Measurements from ENCODE around the gene PNKD.
A peak's percentile ranks its signal among the peaks of the same experiment; 100 is the strongest.
"Not testable (repeated sequence)": the region's sequence is repeated elsewhere in the genome, so short reads cannot be mapped to it uniquely, and the experiment has no call there.

PNKD gene

DNA sequence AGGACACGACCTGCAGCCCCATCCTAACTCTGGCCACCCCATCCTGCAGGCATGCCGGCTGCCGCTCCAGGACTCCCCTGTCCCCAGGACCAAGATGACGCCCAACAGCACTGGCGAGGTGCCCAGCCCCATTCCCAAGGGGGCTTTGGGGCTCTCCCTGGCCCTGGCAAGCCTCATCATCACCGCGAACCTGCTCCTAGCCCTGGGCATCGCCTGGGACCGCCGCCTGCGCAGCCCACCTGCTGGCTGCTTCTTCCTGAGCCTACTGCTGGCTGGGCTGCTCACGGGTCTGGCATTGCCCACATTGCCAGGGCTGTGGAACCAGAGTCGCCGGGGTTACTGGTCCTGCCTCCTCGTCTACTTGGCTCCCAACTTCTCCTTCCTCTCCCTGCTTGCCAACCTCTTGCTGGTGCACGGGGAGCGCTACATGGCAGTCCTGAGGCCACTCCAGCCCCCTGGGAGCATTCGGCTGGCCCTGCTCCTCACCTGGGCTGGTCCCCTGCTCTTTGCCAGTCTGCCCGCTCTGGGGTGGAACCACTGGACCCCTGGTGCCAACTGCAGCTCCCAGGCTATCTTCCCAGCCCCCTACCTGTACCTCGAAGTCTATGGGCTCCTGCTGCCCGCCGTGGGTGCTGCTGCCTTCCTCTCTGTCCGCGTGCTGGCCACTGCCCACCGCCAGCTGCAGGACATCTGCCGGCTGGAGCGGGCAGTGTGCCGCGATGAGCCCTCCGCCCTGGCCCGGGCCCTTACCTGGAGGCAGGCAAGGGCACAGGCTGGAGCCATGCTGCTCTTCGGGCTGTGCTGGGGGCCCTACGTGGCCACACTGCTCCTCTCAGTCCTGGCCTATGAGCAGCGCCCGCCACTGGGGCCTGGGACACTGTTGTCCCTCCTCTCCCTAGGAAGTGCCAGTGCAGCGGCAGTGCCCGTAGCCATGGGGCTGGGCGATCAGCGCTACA is 7.4 kb upstream of the PNKD start:
- peak overlapping the region in 1 of 2 donors; percentile 92 for H3K27ac Mint-ChIP-seq
- DNase-seq, result no peak

DNA sequence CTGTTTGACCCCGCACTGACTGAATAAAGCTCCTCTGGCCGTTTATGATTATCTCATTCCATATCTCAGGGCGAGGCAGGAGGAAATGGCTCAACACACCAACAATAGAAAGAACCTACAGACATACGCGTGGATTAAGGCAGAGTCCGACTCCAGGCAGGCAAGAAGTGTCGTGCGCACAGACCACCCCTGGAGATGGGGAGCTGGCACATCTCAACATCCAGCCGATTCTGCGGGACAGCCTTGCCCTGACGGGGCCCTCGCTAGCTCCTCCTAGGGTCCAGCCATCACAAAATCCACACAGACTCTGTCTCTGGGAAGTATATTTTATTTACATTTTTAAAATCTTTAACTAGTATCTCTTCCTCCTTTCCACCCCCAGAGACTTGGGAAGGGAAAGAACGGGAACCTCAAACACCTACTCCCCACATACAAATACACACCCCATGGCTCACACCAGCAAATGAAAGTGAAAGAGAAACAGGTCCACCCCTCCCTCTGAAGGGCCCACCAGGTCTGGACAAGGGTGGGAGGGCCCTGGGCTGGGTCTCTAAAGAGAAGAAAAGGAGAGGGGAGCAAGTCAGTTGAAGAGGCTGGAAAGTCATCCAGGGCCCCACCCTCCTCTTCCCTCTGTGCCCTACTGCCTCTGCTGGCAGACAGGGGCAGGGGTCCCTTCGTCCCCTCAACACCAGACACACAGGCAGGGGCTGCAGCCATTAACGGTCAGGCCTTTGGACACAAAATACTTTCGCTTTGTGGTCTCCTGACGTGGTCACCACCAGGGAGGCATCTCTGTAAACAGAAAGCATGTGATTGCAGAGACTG is 6.3 kb upstream of the PNKD start:
- Mint-ChIP-seq H3K27me3 (no peaks in the 10 kb centered on the region), H3K4me1 (peaks cover 59% of the 10 kb centered on the region), H3K27ac (peak overlapping the region; percentile 30 to 44), H3K9me3 (no peaks in the 10 kb centered on the region), H3K4me3 (no peak overlapping the region)
- DNase-seq (no peak), ATAC-seq (peak; percentile 57)

More for the DNA sequence above, 7.4 kb upstream of the PNKD start:
- H3K27me3 Mint-ChIP-seq, result no peaks in the 10 kb centered on the region
- H3K4me1 Mint-ChIP-seq, result peaks cover 64% of the 10 kb centered on the region
- no peak for ATAC-seq
- no peaks in the 10 kb centered on the region for H3K9me3 Mint-ChIP-seq
- H3K4me3 Mint-ChIP-seq, result no peak overlapping the region

DNA sequence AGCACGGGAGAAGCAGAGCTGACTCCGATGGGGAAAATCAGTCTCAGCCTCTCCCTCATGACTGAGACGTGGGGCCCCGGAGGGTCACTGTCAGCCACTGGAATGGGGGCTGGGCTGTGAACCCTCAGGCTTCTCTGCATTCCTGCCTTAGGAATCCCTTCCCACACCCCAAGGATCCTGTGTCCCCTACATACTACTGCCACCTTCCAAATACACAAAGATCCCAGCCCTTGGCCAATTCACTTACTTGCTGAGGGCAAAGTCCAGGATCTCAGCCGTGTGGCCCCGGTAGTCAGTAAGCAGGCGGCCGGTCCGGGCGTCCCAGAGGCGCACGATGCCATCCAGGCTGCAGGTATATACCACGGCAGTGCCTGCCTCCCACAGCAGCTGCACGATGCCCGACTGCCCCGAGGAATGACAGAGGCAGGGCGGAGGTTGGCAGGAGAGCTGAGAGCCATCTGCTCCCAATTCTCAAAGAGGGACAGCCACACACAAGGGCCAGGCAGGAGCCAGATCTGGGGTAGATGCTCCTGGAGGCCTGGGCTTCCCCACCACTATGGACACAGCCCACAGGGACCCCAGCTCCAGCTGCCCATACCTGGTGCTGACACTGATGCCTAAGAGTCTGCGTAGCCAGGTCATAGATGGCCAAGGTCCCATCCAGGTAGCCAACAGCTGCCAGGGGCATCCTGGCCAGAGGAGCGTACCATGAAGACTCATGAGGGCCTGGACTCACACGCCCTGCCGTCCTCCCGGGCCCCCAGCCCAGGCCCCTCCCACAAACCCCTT is 5.4 kb upstream of the PNKD start:
- no peak overlapping the region for H3K4me3 Mint-ChIP-seq
- H3K27me3 Mint-ChIP-seq, result no peaks in the 10 kb centered on the region
- ATAC-seq, result no peak
- H3K9me3 Mint-ChIP-seq, result no peaks in the 10 kb centered on the region
- H3K4me1 Mint-ChIP-seq, result peaks cover 60% of the 10 kb centered on the region
- peak overlapping the region in 1 of 2 donors; percentile 34 for H3K27ac Mint-ChIP-seq
- DNase-seq, result no peak

DNA sequence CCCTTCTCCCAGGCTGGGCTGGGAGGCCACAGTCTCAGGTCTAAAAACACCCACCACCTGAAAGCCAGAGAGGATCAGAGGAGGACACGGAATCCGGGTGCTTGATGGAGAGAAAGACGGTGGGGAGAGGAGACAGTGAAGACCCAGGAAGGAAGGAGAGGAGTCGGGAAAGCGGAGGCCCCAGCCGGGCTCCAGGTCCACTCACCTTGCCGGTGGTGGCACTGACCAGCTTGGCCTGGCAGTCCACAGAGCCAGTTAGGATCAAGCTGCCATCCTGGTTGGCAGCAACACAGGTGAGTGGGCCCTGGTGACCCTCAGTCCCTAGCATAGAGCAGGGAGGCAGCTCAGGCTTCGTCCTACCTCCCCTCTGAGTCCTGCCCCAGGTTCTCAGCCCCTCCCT is 4.7 kb upstream of the PNKD start:
- peak overlapping the region; percentile 49 to 91 for H3K27ac Mint-ChIP-seq
- no peak overlapping the region for H3K4me3 Mint-ChIP-seq
- ATAC-seq (no peak), DNase-seq (no peak)
- H3K9me3 Mint-ChIP-seq, result no peaks in the 10 kb centered on the region
- H3K27me3 Mint-ChIP-seq, result no peaks in the 10 kb centered on the region
- peaks cover 60% of the 10 kb centered on the region for H3K4me1 Mint-ChIP-seq

DNA sequence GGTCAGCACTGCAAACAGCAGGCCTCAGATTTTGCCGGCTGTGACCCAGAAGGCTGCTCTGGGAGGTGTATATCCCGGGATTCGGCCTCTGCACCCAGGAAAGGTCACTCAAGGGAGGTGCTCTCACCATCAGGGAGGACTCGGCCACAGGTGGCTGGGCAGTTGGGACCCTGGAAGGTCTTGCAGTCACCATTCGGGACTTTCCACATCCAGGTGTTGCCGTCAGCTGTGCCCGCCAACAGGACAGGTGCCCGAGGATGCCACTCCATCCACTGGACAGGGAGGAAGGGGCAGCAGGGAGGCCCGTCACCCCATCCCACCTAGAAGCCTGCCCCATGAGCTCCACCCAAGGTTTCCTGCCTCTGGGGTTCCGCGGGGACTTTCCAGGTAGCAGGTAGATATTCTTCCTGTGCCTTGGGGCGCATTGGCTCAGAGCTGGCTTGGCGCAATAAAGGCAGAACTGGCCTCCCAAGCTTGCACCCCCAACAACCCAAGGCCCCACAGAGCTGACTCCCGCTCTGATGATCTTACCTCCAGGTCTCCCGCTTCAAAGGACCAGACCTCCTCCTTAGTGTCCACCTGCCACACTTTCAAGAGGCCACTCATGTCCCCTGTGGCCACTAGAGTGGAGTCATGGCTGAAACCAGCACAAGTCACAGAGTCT is 3.9 kb upstream of the PNKD start:
- Mint-ChIP-seq H3K27me3 (no peaks in the 10 kb centered on the region), H3K4me3 (no peak overlapping the region), H3K4me1 (peaks cover 66% of the 10 kb centered on the region), H3K27ac (peak overlapping the region in 1 of 2 donors; percentile 15), H3K9me3 (no peaks in the 10 kb centered on the region)
- DNase-seq (no peak), ATAC-seq (no peak)

DNA sequence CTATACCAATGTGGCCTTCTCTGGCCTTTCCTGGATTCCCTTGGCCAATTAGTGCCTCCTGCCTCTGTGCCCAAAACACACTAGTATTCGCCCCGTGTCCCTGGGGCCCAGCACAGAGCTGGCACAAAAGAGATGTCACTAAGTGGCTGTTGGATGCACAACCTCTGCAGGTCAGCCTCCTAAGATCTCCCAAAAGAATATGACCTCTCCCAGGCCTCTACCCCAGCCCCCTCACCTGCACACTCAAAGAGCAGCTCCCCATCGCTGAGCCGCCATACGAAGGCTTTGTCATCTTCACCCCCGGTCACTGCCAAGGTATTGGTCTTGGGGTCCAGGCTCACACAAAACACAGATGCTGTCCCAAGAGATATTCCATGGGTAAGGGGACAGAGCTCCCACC is 3.1 kb upstream of the PNKD start:
- Mint-ChIP-seq H3K9me3 (no peaks in the 10 kb centered on the region), H3K27me3 (no peaks in the 10 kb centered on the region), H3K4me1 (peaks cover 74% of the 10 kb centered on the region), H3K27ac (peak overlapping the region; percentile 27 to 29), H3K4me3 (no peak overlapping the region)
- ATAC-seq (no peak), DNase-seq (no peak)

DNA sequence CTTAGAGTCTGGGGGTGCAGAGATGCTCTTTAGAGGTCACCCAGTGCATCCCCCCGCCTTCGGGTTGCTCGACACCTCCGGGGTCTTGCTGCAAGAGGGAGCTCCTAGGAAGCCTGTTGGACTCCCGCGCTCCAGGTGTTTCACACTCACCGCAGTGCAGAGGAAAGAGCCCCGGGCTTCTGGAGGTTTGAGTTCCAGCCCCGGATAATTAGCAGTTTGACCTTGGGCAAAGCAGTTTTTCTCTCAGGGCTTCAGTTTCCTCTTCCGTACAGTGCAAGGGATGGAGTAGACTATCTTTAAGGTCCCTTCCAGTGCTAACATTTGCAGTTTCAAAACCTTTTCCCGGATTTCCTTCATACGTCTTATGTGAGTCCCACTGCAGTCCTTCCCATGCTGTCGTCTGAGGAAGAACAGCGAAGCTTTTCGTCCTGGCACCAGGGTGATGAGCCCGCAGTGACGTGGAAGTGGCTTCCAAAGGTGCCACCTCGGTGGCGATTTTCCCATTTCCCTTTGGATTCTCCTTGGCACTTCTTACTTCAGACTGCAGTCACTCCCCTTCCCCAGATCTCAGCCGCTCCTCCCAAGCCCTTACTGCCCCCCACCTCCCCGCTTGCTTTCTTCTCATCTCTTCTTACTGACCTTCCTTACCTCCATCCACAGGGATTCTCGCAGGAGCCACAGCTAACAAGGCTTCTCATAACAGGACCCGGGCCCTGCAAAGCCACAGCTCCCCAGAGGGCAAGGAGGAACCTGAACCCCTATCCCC is 585 bp downstream of the PNKD start:
- ATAC-seq (peak; percentile 0), DNase-seq (no peak)
- peak overlapping the region; percentile 90 to 99 for H3K27ac Mint-ChIP-seq
- no peaks in the 10 kb centered on the region for H3K9me3 Mint-ChIP-seq
- H3K4me1 Mint-ChIP-seq, result peaks cover 54% of the 10 kb centered on the region
- H3K4me3 Mint-ChIP-seq, result peak overlapping the region; percentile 88
- no peaks in the 10 kb centered on the region for H3K27me3 Mint-ChIP-seq

DNA sequence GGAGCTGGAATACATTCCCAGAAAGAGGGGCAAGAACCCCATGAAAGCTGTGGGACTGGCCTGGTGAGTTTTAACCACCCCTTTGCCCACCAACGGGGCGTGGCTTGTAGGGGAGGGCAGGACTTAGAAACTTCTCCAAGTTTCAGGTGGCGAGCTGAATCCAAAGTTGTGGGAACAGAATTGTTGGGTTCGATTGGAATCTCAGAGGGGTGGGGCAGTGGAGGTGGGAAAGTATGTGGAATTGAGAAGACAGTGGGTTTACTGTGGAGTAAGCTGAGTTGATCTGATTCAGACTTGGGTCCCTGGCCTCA is 1.1 kb downstream of the PNKD start:
- Mint-ChIP-seq H3K27ac (peak overlapping the region in 1 of 2 donors; percentile 38), H3K4me1 (peaks cover 51% of the 10 kb centered on the region), H3K4me3 (peak overlapping the region; percentile 88), H3K9me3 (no peaks in the 10 kb centered on the region), H3K27me3 (no peaks in the 10 kb centered on the region)
- no peak for ATAC-seq
- no peak for DNase-seq

DNA sequence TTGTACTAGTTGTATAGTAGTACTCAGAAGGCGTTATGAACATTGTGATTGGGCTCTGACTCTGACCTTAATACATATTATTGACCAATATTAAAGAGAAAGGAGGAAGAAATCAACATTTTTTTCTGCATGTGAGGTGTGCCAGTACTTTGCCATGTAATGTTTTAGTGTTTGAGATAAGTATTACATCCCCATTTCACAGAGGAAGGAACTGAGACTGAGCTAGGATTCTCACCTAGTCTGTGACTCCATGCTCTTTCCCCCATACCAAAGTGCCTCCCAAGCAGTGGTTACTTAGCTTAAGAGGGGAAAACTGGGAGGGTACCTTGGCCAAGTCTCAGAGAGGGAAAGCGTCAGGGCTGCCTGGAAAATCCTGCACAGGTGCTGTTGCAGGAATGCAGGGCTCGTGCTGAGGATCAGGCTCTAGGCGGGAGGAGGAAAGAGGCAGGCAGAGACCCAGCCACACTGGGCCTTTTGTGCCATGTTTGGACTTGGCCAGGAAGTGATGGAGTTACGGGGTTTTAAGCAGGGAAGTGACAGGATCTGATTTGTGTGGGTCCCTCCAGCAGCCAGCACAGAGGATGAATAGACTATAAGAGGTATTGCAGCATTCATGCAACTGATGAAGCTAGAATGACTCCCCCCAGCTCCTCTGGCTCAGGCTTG is 1.7 kb downstream of the PNKD start:
- no peak for ATAC-seq
- peak overlapping the region; percentile 88 for H3K4me3 Mint-ChIP-seq
- peak overlapping the region in 1 of 2 donors; percentile 74 for H3K27ac Mint-ChIP-seq
- peaks cover 51% of the 10 kb centered on the region for H3K4me1 Mint-ChIP-seq
- H3K27me3 Mint-ChIP-seq, result no peaks in the 10 kb centered on the region
- H3K9me3 Mint-ChIP-seq, result no peaks in the 10 kb centered on the region
- no peak for DNase-seq

DNA sequence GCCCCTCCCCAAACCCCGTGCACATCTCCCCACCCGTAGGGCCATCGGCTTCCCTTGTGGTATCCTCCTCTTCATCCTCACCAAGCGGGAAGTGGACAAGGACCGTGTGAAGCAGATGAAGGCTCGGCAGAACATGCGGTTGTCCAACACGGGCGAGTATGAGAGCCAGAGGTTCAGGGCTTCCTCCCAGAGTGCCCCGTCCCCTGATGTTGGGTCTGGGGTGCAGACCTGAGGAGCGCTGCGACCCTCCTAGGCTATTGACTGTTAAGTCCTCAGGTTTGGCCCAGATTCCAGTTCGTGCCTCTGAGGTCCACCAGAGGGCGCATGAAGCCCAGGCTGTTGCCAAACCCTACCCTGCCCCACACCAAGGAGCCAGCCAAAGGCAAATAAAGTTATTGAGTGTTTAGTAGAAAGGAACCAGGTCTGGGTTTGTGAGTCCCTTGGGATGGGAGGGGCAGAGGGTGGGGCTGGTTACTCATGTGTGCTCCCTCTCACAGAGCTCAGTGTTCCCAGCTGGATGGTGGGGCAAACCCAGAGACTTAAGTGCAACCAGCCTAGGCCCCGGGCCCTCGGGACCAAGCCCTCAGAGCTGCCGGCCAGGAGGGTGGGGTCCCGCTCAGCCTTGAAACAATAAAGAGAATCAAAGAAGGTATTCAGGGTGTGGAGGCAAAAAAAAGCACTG is 2.4 kb downstream of the PNKD start:
- peak overlapping the region in 1 of 2 donors; percentile 42 for H3K27ac Mint-ChIP-seq

DNA sequence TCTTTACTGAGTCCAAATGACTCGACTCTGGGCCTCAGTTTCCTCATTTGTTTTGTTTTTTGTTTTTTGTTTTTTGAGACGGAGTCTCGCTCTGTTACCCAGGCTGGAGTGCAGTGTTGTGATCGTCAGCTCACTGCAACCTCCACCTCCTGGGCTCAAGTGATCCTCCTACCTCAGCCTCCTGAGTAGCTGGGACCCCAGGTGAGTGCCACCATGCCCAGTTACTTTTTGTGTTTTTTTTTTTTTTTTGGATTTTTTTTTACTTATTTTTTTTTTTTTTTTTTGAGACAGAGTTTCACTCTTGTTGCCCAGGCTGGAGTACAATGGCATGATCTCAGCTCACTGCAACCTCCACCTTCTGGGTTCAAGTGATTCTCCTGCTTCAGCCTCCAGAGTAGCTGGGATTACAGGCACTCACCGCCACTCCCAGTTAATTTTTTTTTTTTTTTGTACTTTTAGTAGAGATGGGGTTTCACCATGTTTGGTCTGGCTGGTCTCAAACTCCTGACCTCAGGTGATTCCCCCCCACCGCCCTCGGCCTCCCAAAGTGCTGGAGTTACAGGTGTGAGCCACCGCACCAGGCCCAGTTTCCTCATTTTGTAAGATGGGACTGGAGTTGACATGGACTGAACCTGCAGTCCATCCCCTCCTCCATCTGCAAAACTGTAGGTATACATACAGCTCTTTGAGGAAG is 3.0 kb downstream of the PNKD start:
- Mint-ChIP-seq H3K27ac (peak overlapping the region in 1 of 2 donors; percentile 77), H3K4me1 (peaks cover 48% of the 10 kb centered on the region)
- H3K4me3 Mint-ChIP-seq, result not testable (repeated sequence)

More for the DNA sequence above, 2.4 kb downstream of the PNKD start:
- peak; percentile 66 to 78 for DNase-seq
- peaks cover 47% of the 10 kb centered on the region for H3K4me1 Mint-ChIP-seq
- peak; percentile 36 for ATAC-seq
- H3K9me3 Mint-ChIP-seq, result no peaks in the 10 kb centered on the region
- no peak overlapping the region for H3K4me3 Mint-ChIP-seq
- no peaks in the 10 kb centered on the region for H3K27me3 Mint-ChIP-seq

DNA sequence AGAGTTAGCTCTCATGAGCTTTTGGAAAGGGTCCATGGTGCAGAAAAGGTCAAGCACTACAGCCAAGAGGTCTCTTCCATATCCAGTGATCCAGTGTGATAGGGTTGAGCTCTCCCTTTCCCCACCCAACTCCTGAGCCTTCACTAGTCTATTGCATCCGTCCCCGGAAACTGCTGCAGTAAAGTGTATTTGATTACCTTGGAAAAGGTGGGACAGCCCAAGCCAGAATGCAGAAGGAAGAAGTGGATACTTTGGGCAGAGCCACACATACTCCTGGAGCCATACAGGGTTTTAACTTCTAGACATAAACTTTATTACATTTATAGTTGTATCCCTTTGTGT is 3.6 kb downstream of the PNKD start:
- ATAC-seq, result no peak
- Mint-ChIP-seq H3K9me3 (no peaks in the 10 kb centered on the region), H3K4me3 (no peak overlapping the region), H3K4me1 (peaks cover 48% of the 10 kb centered on the region), H3K27me3 (no peaks in the 10 kb centered on the region), H3K27ac (peak overlapping the region in 1 of 2 donors; percentile 77)
- no peak for DNase-seq

More for the DNA sequence above, 3.0 kb downstream of the PNKD start:
- ATAC-seq, H3K27me3 Mint-ChIP-seq, DNase-seq, H3K9me3 Mint-ChIP-seq: not testable (repeated sequence)

DNA sequence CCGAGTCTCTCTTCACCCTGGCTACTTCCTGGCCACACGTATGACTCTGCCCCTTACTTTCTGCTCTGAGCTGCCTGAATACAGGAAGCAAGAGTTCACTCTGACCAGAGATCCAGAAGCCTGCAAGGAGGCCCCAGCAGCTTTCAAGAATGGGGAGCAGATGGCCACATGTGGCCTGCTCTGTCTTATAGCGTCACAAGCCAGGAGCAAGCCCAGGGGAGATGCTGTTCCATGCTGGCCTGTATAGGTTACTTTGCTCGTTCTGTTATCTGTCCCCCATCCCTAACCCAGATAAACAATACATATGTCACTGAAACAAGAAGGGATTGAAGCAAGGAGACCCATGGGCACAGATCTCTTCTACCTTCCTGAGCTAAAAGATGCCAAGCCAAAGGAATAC is 4.3 kb downstream of the PNKD start:
- H3K27ac Mint-ChIP-seq, result peak overlapping the region; percentile 50 to 72
- no peak for ATAC-seq
- H3K27me3 Mint-ChIP-seq, result no peaks in the 10 kb centered on the region
- H3K9me3 Mint-ChIP-seq, result no peaks in the 10 kb centered on the region
- no peak overlapping the region for H3K4me3 Mint-ChIP-seq
- no peak for DNase-seq
- peaks cover 42% of the 10 kb centered on the region for H3K4me1 Mint-ChIP-seq

Data from stimulated activated naive CD8-positive, alpha-beta T cell treated with anti-CD3 and anti-CD28 coated beads, Interleukin-15, amount 100 ng/mL, for 72 hours (primary cell).